GM19395 (cell line): ENCODE data around the gene TEX44.
"Not testable (repeated sequence)": the region's sequence is repeated elsewhere in the genome, so short reads cannot be mapped to it uniquely, and the experiment has no call there.

Experiments
- ATAC-seq: cut with Tn5 transposase; IDR thresholded peaks from one replicate; pipeline ENCODE4 v1.9.1; 2021; ENCODE audit warnings: mild to moderate bottlenecking, moderate library complexity; ENCODE audit not compliant: unreplicated experiment

The TEX44 gene

GRCh38 chr2:231592636-231593145, at the start of gene TEX44:
TSS of gene TEX44 (plus strand) at chr2:231592864. CDS start at chr2:231592952, 88 bp downstream.
- ATAC-seq, result no peak

- peak; percentile 99 for ATAC-seq
Observed at GRCh38 chr2:231545105-231545902, 47.4 kb upstream of the TEX44 start.

- no peak for ATAC-seq
Observed at GRCh38 chr2:231546014-231546715, 46.5 kb upstream of the TEX44 start.

GRCh38 chr2:231547315-231548110, 45.2 kb upstream of the TEX44 start:
- no peak for ATAC-seq

GRCh38 chr2:231548752-231549151, 43.9 kb upstream of the TEX44 start:
- no peak for ATAC-seq

GRCh38 chr2:231549446-231550239, 43.0 kb upstream of the TEX44 start:
- no peak for ATAC-seq

- no peak for ATAC-seq
Observed at GRCh38 chr2:231552752-231553151, 39.9 kb upstream of the TEX44 start.

GRCh38 chr2:231554327-231554726, 38.3 kb upstream of the TEX44 start:
- no peak for ATAC-seq

GRCh38 chr2:231554748-231555545, 37.7 kb upstream of the TEX44 start:
- ATAC-seq, result no peak

GRCh38 chr2:231556496-231556895, 36.2 kb upstream of the TEX44 start:
- not testable (repeated sequence) for ATAC-seq

GRCh38 chr2:231556981-231557380, 35.7 kb upstream of the TEX44 start:
- no peak for ATAC-seq

GRCh38 chr2:231557571-231558217, 35.0 kb upstream of the TEX44 start:
- peak; percentile 70 for ATAC-seq

- ATAC-seq, result no peak
Observed at GRCh38 chr2:231563378-231563961, 29.2 kb upstream of the TEX44 start.

- no peak for ATAC-seq
Observed at GRCh38 chr2:231565887-231566594, 26.6 kb upstream of the TEX44 start.

- ATAC-seq, result no peak
Observed at GRCh38 chr2:231567159-231567558, 25.5 kb upstream of the TEX44 start.

GRCh38 chr2:231568098-231568784, 24.4 kb upstream of the TEX44 start:
- ATAC-seq, result no peak

GRCh38 chr2:231568785-231569435, 23.8 kb upstream of the TEX44 start:
- ATAC-seq, result no peak
